Neuronal stem cell (in vitro differentiated cells): ENCODE measurements around the gene CLTRN.

Experiments used
- DNase-seq: peaks from one replicate; pipeline ENCODE4 v3.0.0-alpha.2; 2013; ENCODE audit warnings: low spot score
- H2AFZ ChIP-seq: one replicate; pipeline ENCODE4 v1.6.1; 2013; ENCODE audit warnings: mild to moderate bottlenecking, low read length, inconsistent platforms
- H2AK5ac ChIP-seq: 2 replicates; pipeline ENCODE4 v1.6.1; 2013; ENCODE audit warnings: low read depth, mild to moderate bottlenecking, inconsistent platforms, low read length, moderate library complexity, mixed read lengths
- H2BK120ac ChIP-seq: 2 replicates; pipeline ENCODE4 v1.6.1; 2013; ENCODE audit warnings: low read depth, mild to moderate bottlenecking, inconsistent platforms, low read length, moderate library complexity, mixed read lengths
- H2BK12ac ChIP-seq: one replicate; pipeline ENCODE4 v1.6.1; 2013; ENCODE audit warnings: low read length, inconsistent platforms
- H2BK15ac ChIP-seq: 2 replicates; pipeline ENCODE4 v1.6.1; 2013; ENCODE audit warnings: mild to moderate bottlenecking, low read length, inconsistent platforms, mixed read lengths
- H2BK5ac ChIP-seq: one replicate; pipeline ENCODE4 v1.6.1; 2013; ENCODE audit warnings: inconsistent platforms, mild to moderate bottlenecking, low read length, moderate library complexity
- H3K14ac ChIP-seq: one replicate; pipeline ENCODE4 v1.6.1; 2013; ENCODE audit warnings: low read length, inconsistent platforms
- H3K18ac ChIP-seq: 2 replicates; pipeline ENCODE4 v1.6.1; 2013; ENCODE audit warnings: low read length, inconsistent platforms
- H3K23ac ChIP-seq: 2 replicates; pipeline ENCODE4 v1.6.1; 2013; ENCODE audit warnings: low read depth, mild to moderate bottlenecking, mixed read lengths, low read length, inconsistent platforms; ENCODE audit not compliant: poor library complexity
- H3K27ac ChIP-seq: replicated peaks from 3 replicates; pipeline ENCODE4 v1.5.1; 2013; ENCODE audit warnings: low read length, inconsistent platforms
- H3K27me3 ChIP-seq, 3 experiments: 2 replicates each; pipeline ENCODE4 v1.6.1; 2013; ENCODE audit warnings: low read length in 3 of 3, mild to moderate bottlenecking in 2 of 3, inconsistent platforms in 1 of 3, low read depth in 1 of 3, mixed read lengths in 1 of 3, moderate library complexity in 1 of 3; ENCODE audit not compliant: control insufficient read depth in 3 of 3, insufficient read depth in 3 of 3
- H3K36me3 ChIP-seq, 2 donors: replicated peaks in 1 of 2; 2 replicates each; pipeline ENCODE4 v1.6.1; 2013; ENCODE audit warnings: low read length in 2 of 2; ENCODE audit not compliant: control insufficient read depth in 2 of 2, insufficient read depth in 2 of 2
- H3K4ac ChIP-seq: 2 replicates; pipeline ENCODE4 v1.6.1; 2013; ENCODE audit warnings: inconsistent platforms, mild to moderate bottlenecking, low read length, moderate library complexity
- H3K4me1 ChIP-seq, 2 donors: 1 replicate in 1 of 2; 2 replicates in 1 of 2; pipeline ENCODE4 v1.6.1; 2013; ENCODE audit warnings: low read length in 2 of 2, low read depth in 1 of 2; ENCODE audit not compliant: control insufficient read depth in 2 of 2, insufficient read depth in 1 of 2
- H3K4me2 ChIP-seq: one replicate; pipeline ENCODE4 v1.6.1; 2013; ENCODE audit warnings: mild to moderate bottlenecking, low read length, inconsistent platforms; ENCODE audit not compliant: insufficient read depth, poor library complexity, severe bottlenecking
- H3K4me3 ChIP-seq, 2 donors: 2 replicates each; pipeline ENCODE4 v1.5.1; 2013; ENCODE audit warnings: low read length in 2 of 2, mild to moderate bottlenecking in 2 of 2, inconsistent platforms in 1 of 2, moderate library complexity in 1 of 2
- H3K79me1 ChIP-seq: one replicate; pipeline ENCODE4 v1.6.1; 2013; ENCODE audit warnings: low read depth, mild to moderate bottlenecking, inconsistent platforms, low read length, moderate library complexity
- H3K9ac ChIP-seq: one replicate; pipeline ENCODE4 v1.6.1; 2013; ENCODE audit warnings: mild to moderate bottlenecking, low read depth, low read length, inconsistent platforms; ENCODE audit not compliant: poor library complexity
- H3K9me3 ChIP-seq, 2 donors: replicated peaks in 1 of 2; 2 replicates each; pipeline versions ENCODE3 to v1.6.1; 2013; ENCODE audit warnings: low read length in 2 of 2, mild to moderate bottlenecking in 2 of 2, inconsistent platforms in 1 of 2, low read depth in 1 of 2, mixed read lengths in 1 of 2, moderate library complexity in 1 of 2; ENCODE audit not compliant: control insufficient read depth in 2 of 2, insufficient read depth in 1 of 2
- H4K8ac ChIP-seq: one replicate; pipeline ENCODE4 v1.6.1; 2013; ENCODE audit warnings: low read depth, mild to moderate bottlenecking, inconsistent platforms, low read length, moderate library complexity
- H4K91ac ChIP-seq: one replicate; pipeline ENCODE4 v1.6.1; 2013; ENCODE audit warnings: low read length, low read depth, mild to moderate bottlenecking, inconsistent platforms; ENCODE audit not compliant: poor library complexity
- WGBS, 2 donors: extraction: QIAGEN DNeasy Blood & Tissue Kit; methylation state at CpG; one replicate each; pipeline ENCODE4 v1.1.7; 2013; ENCODE audit warnings: missing lambda C conversion rate in 2 of 2, mixed read lengths in 1 of 2; ENCODE audit not compliant: insufficient read length in 2 of 2, insufficient replicate concordance in 1 of 2; ENCODE audit errors: extremely low coverage in 2 of 2; 5-methylcytosine and 5-hydroxymethylcytosine counted together

CLTRN gene

GRCh38 chrX:15623054-15623453 is 41.6 kb downstream of the CLTRN start:
- Histone ChIP-seq H3K9me3 (no peaks in the 10 kb centered on the region), H3K4me3 (no peak overlapping the region), H3K4me1 (no peaks in the 10 kb centered on the region), H3K9ac (no peak overlapping the region), H3K79me1 (no peaks in the 10 kb centered on the region), H3K23ac (no peak overlapping the region), H3K27ac (no peak overlapping the region), H4K8ac (no peak overlapping the region), H3K4me2 (no peak overlapping the region), H3K4ac (no peak overlapping the region), H4K91ac (no peak overlapping the region), H2AFZ (no peak overlapping the region), H2BK5ac (no peak overlapping the region), H2BK12ac (no peak overlapping the region), H3K14ac (no peak overlapping the region), H2BK15ac (no peak overlapping the region), H3K27me3 (peaks cover 0 to 8% (median 0%) of the 10 kb centered on the region in 3 experiments), H2BK120ac (no peak overlapping the region), H3K36me3 (no peaks in the 10 kb centered on the region), H3K18ac (no peak overlapping the region), H2AK5ac (no peak overlapping the region)
- no peak for DNase-seq
- WGBS, 2 donors: no CpG with 5 or more reads among the region's 1 CpG

- Histone ChIP-seq H3K14ac (no peak overlapping the region), H3K4ac (no peak overlapping the region), H2BK12ac (no peak overlapping the region), H4K91ac (no peak overlapping the region), H2BK15ac (no peak overlapping the region), H3K18ac (no peak overlapping the region), H2AK5ac (no peak overlapping the region), H3K27me3 (peaks cover 0 to 16% (median 0%) of the 10 kb centered on the region in 3 experiments), H3K36me3 (no peaks in the 10 kb centered on the region), H2BK5ac (no peak overlapping the region), H2BK120ac (no peak overlapping the region), H4K8ac (no peak overlapping the region), H3K4me1 (no peaks in the 10 kb centered on the region), H3K23ac (no peak overlapping the region), H3K4me2 (no peak overlapping the region), H3K27ac (no peak overlapping the region), H3K79me1 (no peaks in the 10 kb centered on the region), H2AFZ (no peak overlapping the region), H3K9ac (no peak overlapping the region), H3K9me3 (no peaks in the 10 kb centered on the region), H3K4me3 (no peak overlapping the region)
- no peak for DNase-seq
- WGBS, 2 donors: no CpG with 5 or more reads among the region's 3 CpGs
Observed at GRCh38 chrX:15619053-15619755, 45.4 kb downstream of the CLTRN start.

GRCh38 chrX:15617111-15617510 is 47.5 kb downstream of the CLTRN start:
- Histone ChIP-seq H2BK120ac (no peak overlapping the region), H3K36me3 (no peaks in the 10 kb centered on the region), H2BK15ac (no peak overlapping the region), H3K79me1 (no peaks in the 10 kb centered on the region), H3K18ac (no peak overlapping the region), H3K9me3 (no peaks in the 10 kb centered on the region), H3K4me1 (no peaks in the 10 kb centered on the region), H3K23ac (no peak overlapping the region), H3K27me3 (peaks cover 0 to 16% (median 0%) of the 10 kb centered on the region in 3 experiments), H4K91ac (no peak overlapping the region), H3K4me3 (no peak overlapping the region), H2AFZ (no peak overlapping the region), H3K9ac (no peak overlapping the region), H2AK5ac (no peak overlapping the region), H3K4me2 (no peak overlapping the region), H3K14ac (no peak overlapping the region), H2BK12ac (no peak overlapping the region), H3K27ac (no peak overlapping the region), H3K4ac (no peak overlapping the region), H4K8ac (no peak overlapping the region), H2BK5ac (no peak overlapping the region)
- DNase-seq: no peak
- WGBS, 2 donors: no CpG with 5 or more reads among the region's 6 CpGs

GRCh38 chrX:15616531-15616930 is 48.1 kb downstream of the CLTRN start:
- Histone ChIP-seq H2AK5ac (no peak overlapping the region), H3K27me3 (peaks cover 0 to 16% (median 0%) of the 10 kb centered on the region in 3 experiments), H2BK5ac (no peak overlapping the region), H3K4me2 (no peak overlapping the region), H3K27ac (no peak overlapping the region), H2BK12ac (no peak overlapping the region), H3K18ac (no peak overlapping the region), H4K91ac (no peak overlapping the region), H3K4me1 (no peaks in the 10 kb centered on the region), H2BK120ac (no peak overlapping the region), H3K14ac (no peak overlapping the region), H3K23ac (no peak overlapping the region), H2AFZ (no peak overlapping the region), H3K79me1 (no peaks in the 10 kb centered on the region), H2BK15ac (no peak overlapping the region), H3K9me3 (no peaks in the 10 kb centered on the region), H3K4ac (no peak overlapping the region), H3K4me3 (no peak overlapping the region), H4K8ac (no peak overlapping the region), H3K9ac (no peak overlapping the region), H3K36me3 (no peaks in the 10 kb centered on the region)
- no peak for DNase-seq
- WGBS, 2 donors: no CpG with 5 or more reads among the region's 3 CpGs
